NOMO-1 treated with dmso at 0.1 percent for 144 hours (cell line): Measurements from ENCODE around the gene WLS.

Experiments used
- DNase-seq: peaks from one replicate; lab custom pipeline; 2025; ENCODE audit not compliant: unreplicated experiment; lab: John Stamatoyannopoulos, UW

The WLS gene

GRCh38 chr1:68103011-68103545 lies 129.2 kb downstream of the WLS start:
- DNase-seq: no peak

GRCh38 chr1:68101829-68102228 lies 130.5 kb downstream of the WLS start:
- no peak for DNase-seq

GRCh38 chr1:68100571-68100970 lies 131.8 kb downstream of the WLS start:
- DNase-seq: no peak

GRCh38 chr1:68093737-68094136 lies 138.6 kb downstream of the WLS start:
- no peak for DNase-seq

GRCh38 chr1:68087184-68087583 lies 145.1 kb downstream of the WLS start:
- no peak for DNase-seq

GRCh38 chr1:68085752-68086151 lies 146.6 kb downstream of the WLS start:
- no peak for DNase-seq

- DNase-seq: no peak
Observed at GRCh38 chr1:68083686-68084085, 148.6 kb downstream of the WLS start.

GRCh38 chr1:68081775-68082283 lies 150.5 kb downstream of the WLS start:
- no peak for DNase-seq

GRCh38 chr1:68078647-68079046 lies 153.7 kb downstream of the WLS start:
- DNase-seq: no peak
